Mesendoderm (in vitro differentiated cells): ENCODE measurements around the gene IKZF2.

ENCODE experiments used
- DNase-seq: peaks from one replicate; pipeline ENCODE4 v3.0.0; 2013
- H2AK5ac ChIP-seq: 2 replicates; pipeline ENCODE4 v1.6.1; 2013; ENCODE audit warnings: low read length, inconsistent platforms
- H2BK120ac ChIP-seq: 2 replicates; pipeline ENCODE4 v1.6.1; 2013; ENCODE audit warnings: low read depth, mild to moderate bottlenecking, low read length, moderate library complexity, mixed read lengths
- H2BK15ac ChIP-seq: replicated peaks from 2 replicates; pipeline ENCODE4 v1.6.1; 2013; ENCODE audit warnings: low read depth, mild to moderate bottlenecking, moderate library complexity
- H2BK5ac ChIP-seq: 2 replicates; pipeline ENCODE4 v1.6.1; 2013; ENCODE audit warnings: low read length, inconsistent platforms
- H3K18ac ChIP-seq: 2 replicates; pipeline ENCODE4 v1.6.1; 2013; ENCODE audit warnings: mild to moderate bottlenecking, low read length, mixed read lengths
- H3K23ac ChIP-seq: one replicate; pipeline ENCODE4 v1.6.1; 2013; ENCODE audit warnings: low read length
- H3K27ac ChIP-seq: 2 replicates; pipeline ENCODE4 v1.5.1; 2013; ENCODE audit warnings: low read depth, mild to moderate bottlenecking, inconsistent platforms, low read length, moderate library complexity
- H3K27me3 ChIP-seq: 2 replicates; pipeline ENCODE4 v1.6.1; 2013; ENCODE audit warnings: low read length, control low read depth, mild to moderate bottlenecking, inconsistent platforms; ENCODE audit not compliant: insufficient read depth, poor library complexity
- H3K36me3 ChIP-seq: 2 replicates; pipeline ENCODE4 v1.6.1; 2013; ENCODE audit warnings: low read length, inconsistent platforms; ENCODE audit not compliant: control insufficient read depth, insufficient read depth
- H3K4ac ChIP-seq: one replicate; pipeline ENCODE4 v1.6.1; 2013; ENCODE audit warnings: low read depth, mild to moderate bottlenecking, low read length, moderate library complexity
- H3K4me1 ChIP-seq: 2 replicates; pipeline ENCODE4 v1.6.1; 2013; ENCODE audit warnings: low read depth, low read length, inconsistent platforms; ENCODE audit not compliant: control insufficient read depth
- H3K4me2 ChIP-seq: 2 replicates; pipeline ENCODE4 v1.6.1; 2013; ENCODE audit warnings: low read length
- H3K4me3 ChIP-seq: 2 replicates; pipeline ENCODE4 v1.5.1; 2013; ENCODE audit warnings: mild to moderate bottlenecking, low read length
- H3K56ac ChIP-seq: one replicate; pipeline ENCODE4 v1.6.1; 2013; ENCODE audit warnings: low read length
- H3K79me1 ChIP-seq: 2 replicates; pipeline ENCODE4 v1.6.1; 2013; ENCODE audit warnings: low read length, inconsistent platforms
- H3K79me2 ChIP-seq: 2 replicates; pipeline ENCODE4 v1.6.1; 2013; ENCODE audit warnings: mild to moderate bottlenecking, low read length; ENCODE audit not compliant: control insufficient read depth, insufficient read depth
- H3K9ac ChIP-seq: 2 replicates; pipeline ENCODE4 v1.6.1; 2013; ENCODE audit warnings: low read length, inconsistent platforms
- H4K5ac ChIP-seq: one replicate; pipeline ENCODE4 v1.6.1; 2013; ENCODE audit warnings: low read length
- H4K8ac ChIP-seq: one replicate; pipeline ENCODE4 v1.6.1; 2013; ENCODE audit warnings: low read depth, mild to moderate bottlenecking, control low read depth, low read length, moderate library complexity
- WGBS: extraction: QIAGEN DNeasy Blood & Tissue Kit; methylation state at CpG from one replicate; pipeline ENCODE4 v1.1.7; 2013; ENCODE audit warnings: low lambda C conversion rate, missing lambda C conversion rate; ENCODE audit not compliant: insufficient coverage; ENCODE audit errors: extremely low coverage; 5-methylcytosine and 5-hydroxymethylcytosine counted together

The IKZF2 gene

DNA sequence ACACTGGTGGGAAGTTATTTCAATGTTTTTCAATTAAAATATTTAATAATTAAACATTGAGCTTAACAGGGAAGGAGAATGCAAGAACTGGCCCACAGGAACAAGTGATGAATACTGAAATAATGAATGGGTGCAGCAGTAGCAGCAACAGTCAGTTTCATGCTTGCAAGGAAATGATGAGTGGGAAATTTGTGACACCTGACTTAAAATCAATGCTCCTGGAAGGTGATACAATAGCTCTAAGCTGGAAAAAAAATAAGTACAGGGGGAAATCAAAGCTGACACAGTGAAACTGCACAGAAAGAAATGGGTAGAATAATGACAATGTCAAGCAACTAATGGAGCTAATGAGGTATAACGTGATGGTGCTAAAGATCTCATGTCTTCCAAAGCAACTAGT, 184.5 kb downstream of the IKZF2 start:
- Histone ChIP-seq H3K79me1 (no peaks in the 10 kb centered on the region), H3K4me1 (no peaks in the 10 kb centered on the region), H4K5ac (no peak overlapping the region), H2BK120ac (no peak overlapping the region), H2AK5ac (no peak overlapping the region), H2BK5ac (no peak overlapping the region), H3K4me3 (no peak overlapping the region), H2BK15ac (no peak overlapping the region), H3K18ac (no peak overlapping the region), H3K23ac (no peak overlapping the region), H3K36me3 (no peaks in the 10 kb centered on the region), H3K27me3 (no peaks in the 10 kb centered on the region), H3K4ac (no peak overlapping the region), H3K27ac (no peak overlapping the region), H3K79me2 (no peaks in the 10 kb centered on the region), H4K8ac (no peak overlapping the region), H3K9ac (no peak overlapping the region), H3K56ac (no peak overlapping the region), H3K4me2 (no peak overlapping the region)
- no peak for DNase-seq
- no CpG with 5 or more reads among the region's 1 CpG for WGBS

DNA sequence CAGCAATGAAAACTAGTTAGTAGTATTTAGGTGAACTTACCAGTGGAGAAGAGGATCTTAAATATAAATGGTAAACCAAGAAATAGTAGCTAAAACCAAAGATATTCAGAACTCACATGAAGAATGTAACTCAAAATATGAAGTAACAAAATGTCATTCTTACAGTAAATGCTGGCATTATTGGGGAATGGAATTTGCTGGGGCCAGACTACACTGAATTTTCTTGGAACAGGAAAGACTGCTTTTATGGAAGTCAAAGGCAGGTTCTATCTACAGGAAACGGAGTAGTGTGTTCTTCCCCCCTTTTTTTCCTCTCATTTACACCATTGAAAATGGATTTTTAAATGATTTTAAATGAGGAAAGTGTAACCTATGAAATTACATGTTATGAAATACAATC, 188.7 kb downstream of the IKZF2 start:
- Histone ChIP-seq H3K4me1 (peaks cover 9% of the 10 kb centered on the region), H3K79me1 (no peaks in the 10 kb centered on the region), H3K36me3 (no peaks in the 10 kb centered on the region), H4K8ac (no peak overlapping the region), H2BK15ac (no peak overlapping the region), H3K27ac (no peak overlapping the region), H3K4ac (no peak overlapping the region), H3K4me3 (no peak overlapping the region), H2BK5ac (no peak overlapping the region), H3K56ac (no peak overlapping the region), H3K4me2 (no peak overlapping the region), H4K5ac (no peak overlapping the region), H2AK5ac (no peak overlapping the region), H3K23ac (no peak overlapping the region), H3K18ac (no peak overlapping the region), H3K9ac (no peak overlapping the region), H3K27me3 (no peaks in the 10 kb centered on the region), H3K79me2 (no peaks in the 10 kb centered on the region), H2BK120ac (no peak overlapping the region)
- no peak for DNase-seq
- no CpG with 5 or more reads among the region's 1 CpG for WGBS

DNA sequence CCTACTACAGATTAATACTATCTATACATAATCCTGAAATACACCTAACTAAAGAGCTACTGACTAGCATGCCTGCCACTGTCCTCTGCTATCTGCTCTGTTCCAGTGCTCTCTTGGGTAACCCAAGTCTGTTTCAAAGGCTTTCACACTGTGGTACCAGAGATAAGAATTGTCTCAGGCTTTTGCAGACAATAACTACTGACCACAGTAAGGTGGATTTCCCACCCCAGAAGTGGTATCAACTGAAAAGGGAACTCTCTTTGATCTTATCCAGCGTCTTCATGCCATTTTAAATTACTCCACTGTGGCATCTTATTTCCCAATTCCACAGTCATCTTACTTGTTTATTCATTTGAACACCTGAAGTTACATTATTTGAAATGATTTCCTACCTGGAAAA, 190.2 kb downstream of the IKZF2 start:
- H3K4ac ChIP-seq: no peak overlapping the region
- no peaks in the 10 kb centered on the region for H3K27me3 ChIP-seq
- no peak overlapping the region for H4K5ac ChIP-seq
- H3K79me1 ChIP-seq: no peaks in the 10 kb centered on the region
- H2BK5ac ChIP-seq: no peak overlapping the region
- H3K4me2 ChIP-seq: no peak overlapping the region
- H2BK15ac ChIP-seq: no peak overlapping the region
- no peak overlapping the region for H4K8ac ChIP-seq
- no peak overlapping the region for H3K18ac ChIP-seq
- no peak overlapping the region for H3K27ac ChIP-seq
- no peak overlapping the region for H2AK5ac ChIP-seq
- H3K23ac ChIP-seq: no peak overlapping the region
- H3K36me3 ChIP-seq: no peaks in the 10 kb centered on the region
- H3K9ac ChIP-seq: no peak overlapping the region
- no CpG with 5 or more reads among the region's 1 CpG for WGBS
- H3K4me3 ChIP-seq: no peak overlapping the region
- peak; percentile 65 for DNase-seq
- no peaks in the 10 kb centered on the region for H3K79me2 ChIP-seq
- no peak overlapping the region for H2BK120ac ChIP-seq
- H3K56ac ChIP-seq: no peak overlapping the region
- peaks cover 14% of the 10 kb centered on the region for H3K4me1 ChIP-seq

DNA sequence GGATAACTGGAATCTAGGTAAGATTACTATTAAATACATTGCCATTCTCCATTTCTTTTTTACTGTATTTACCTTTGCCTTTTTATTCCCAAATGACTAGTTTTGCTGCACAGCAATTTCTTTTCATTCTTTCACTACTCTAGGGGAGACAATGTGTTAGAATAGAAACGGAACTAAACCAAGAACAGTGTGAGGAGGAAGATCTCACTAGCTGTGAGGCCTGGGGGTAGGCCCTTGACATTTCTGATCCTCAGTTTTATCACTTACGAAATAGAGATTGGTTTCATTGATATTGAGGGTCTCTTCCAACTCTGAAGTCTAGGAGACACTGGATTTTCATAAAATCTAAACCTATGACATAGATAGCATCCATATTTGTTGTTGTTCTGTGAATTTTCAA, 191.1 kb downstream of the IKZF2 start:
- H2BK5ac ChIP-seq: no peak overlapping the region
- H3K27ac ChIP-seq: no peak overlapping the region
- H3K4me1 ChIP-seq: peaks cover 14% of the 10 kb centered on the region
- H3K18ac ChIP-seq: no peak overlapping the region
- H3K4ac ChIP-seq: no peak overlapping the region
- no peak overlapping the region for H3K4me2 ChIP-seq
- no CpG with 5 or more reads among the region's 2 CpGs for WGBS
- no peak overlapping the region for H2BK15ac ChIP-seq
- no peak overlapping the region for H2BK120ac ChIP-seq
- H4K8ac ChIP-seq: no peak overlapping the region
- no peaks in the 10 kb centered on the region for H3K79me1 ChIP-seq
- H3K79me2 ChIP-seq: no peaks in the 10 kb centered on the region
- H3K27me3 ChIP-seq: no peaks in the 10 kb centered on the region
- H3K56ac ChIP-seq: no peak overlapping the region
- no peak overlapping the region for H3K4me3 ChIP-seq
- H2AK5ac ChIP-seq: no peak overlapping the region
- H3K23ac ChIP-seq: no peak overlapping the region
- no peak overlapping the region for H4K5ac ChIP-seq
- no peaks in the 10 kb centered on the region for H3K36me3 ChIP-seq
- no peak for DNase-seq
- H3K9ac ChIP-seq: no peak overlapping the region

DNA sequence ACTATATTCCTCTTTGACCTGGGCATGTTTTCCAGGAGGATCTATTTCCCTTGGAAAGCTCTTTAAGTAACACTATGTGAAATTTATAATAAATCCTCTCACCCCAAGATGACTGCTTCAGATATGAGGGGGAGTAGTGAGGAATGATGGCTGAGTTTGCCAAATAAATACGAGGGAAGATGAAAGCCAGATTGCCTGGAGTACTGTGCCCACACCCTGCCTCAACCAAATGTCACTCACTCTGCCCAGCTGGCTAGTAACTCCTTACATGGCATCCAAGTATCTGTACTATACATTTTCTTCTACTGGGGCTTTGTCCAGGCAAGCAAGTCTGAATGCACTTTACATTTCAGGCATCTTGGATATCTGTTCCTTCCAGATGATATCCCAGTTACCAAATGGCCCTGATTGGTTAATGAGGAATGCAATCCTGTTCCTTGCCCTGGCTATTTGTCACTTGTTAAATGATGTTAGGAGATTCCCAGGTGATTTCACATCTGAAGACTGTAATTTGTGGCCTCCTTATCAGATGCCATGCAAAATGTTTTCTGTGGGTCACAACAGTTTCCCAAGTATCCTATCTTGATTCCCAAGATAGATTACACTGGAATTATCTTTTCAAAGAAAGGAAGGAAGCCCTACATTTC, 191.8 kb downstream of the IKZF2 start:
- no peak overlapping the region for H3K9ac ChIP-seq
- no peaks in the 10 kb centered on the region for H3K79me2 ChIP-seq
- H3K4ac ChIP-seq: no peak overlapping the region
- peak overlapping the region; percentile 8 for H4K5ac ChIP-seq
- peak overlapping the region; percentile 86 for H2BK5ac ChIP-seq
- H3K4me3 ChIP-seq: no peak overlapping the region
- no peak overlapping the region for H3K27ac ChIP-seq
- DNase-seq: peak; percentile 86
- H3K27me3 ChIP-seq: no peaks in the 10 kb centered on the region
- peak overlapping the region; percentile 63 for H3K56ac ChIP-seq
- H3K23ac ChIP-seq: no peak overlapping the region
- peak overlapping the region; percentile 9 for H2AK5ac ChIP-seq
- H3K36me3 ChIP-seq: no peaks in the 10 kb centered on the region
- H2BK120ac ChIP-seq: no peak overlapping the region
- H3K18ac ChIP-seq: peak overlapping the region; percentile 11
- no peaks in the 10 kb centered on the region for H3K79me1 ChIP-seq
- no peak overlapping the region for H3K4me2 ChIP-seq
- H3K4me1 ChIP-seq: peaks cover 14% of the 10 kb centered on the region
- no peak overlapping the region for H2BK15ac ChIP-seq
- H4K8ac ChIP-seq: no peak overlapping the region
- no CpG with 5 or more reads among the region's 1 CpG for WGBS

DNA sequence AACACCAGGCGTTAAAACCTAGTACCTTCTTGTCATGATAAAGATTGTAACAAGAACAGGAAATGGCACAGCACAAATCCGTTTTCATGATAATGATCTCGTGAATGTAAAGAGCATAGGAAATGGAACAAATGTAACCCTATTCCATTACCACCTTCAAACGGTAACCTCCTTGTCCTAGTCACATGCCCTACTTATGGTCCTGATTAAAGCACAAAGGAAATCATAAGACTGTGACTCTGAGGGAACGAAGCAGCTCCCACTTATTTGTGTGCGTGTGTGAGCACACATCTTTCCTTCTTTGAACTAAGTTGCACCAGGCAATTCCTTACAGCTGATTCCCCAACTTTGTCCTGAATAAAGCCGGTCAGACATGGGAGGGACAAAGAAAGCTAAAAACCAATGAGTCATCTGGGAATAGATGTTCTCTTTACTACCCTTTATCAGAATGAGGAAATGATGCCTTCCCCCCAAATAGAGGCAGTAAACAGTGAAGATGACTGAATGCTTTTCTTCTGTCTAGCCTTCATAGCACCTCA, 192.6 kb downstream of the IKZF2 start:
- Histone ChIP-seq H3K79me1 (no peaks in the 10 kb centered on the region), H3K79me2 (no peaks in the 10 kb centered on the region), H3K27me3 (no peaks in the 10 kb centered on the region), H2BK120ac (no peak overlapping the region), H2BK5ac (peak overlapping the region; percentile 86), H3K4ac (no peak overlapping the region), H3K9ac (no peak overlapping the region), H3K4me3 (no peak overlapping the region), H3K56ac (peak overlapping the region; percentile 28), H3K18ac (peak overlapping the region; percentile 11), H3K27ac (no peak overlapping the region), H2BK15ac (peak overlapping the region; percentile 74), H3K23ac (no peak overlapping the region), H4K8ac (no peak overlapping the region), H3K4me2 (no peak overlapping the region), H4K5ac (peak overlapping the region; percentile 8), H3K4me1 (peaks cover 14% of the 10 kb centered on the region), H3K36me3 (no peaks in the 10 kb centered on the region), H2AK5ac (peak overlapping the region; percentile 17)
- no peak for DNase-seq
- no CpG with 5 or more reads among the region's 7 CpGs for WGBS
